Gastroesophageal sphincter (tissue), 3 donors: ENCODE results near the gene ZNF606.
"Not testable (repeated sequence)": the region's sequence is repeated elsewhere in the genome, so short reads cannot be mapped to it uniquely, and the experiment has no call there.

Experiments used
- CTCF ChIP-seq, 4 experiments: fragments of 200-600 bp in 2 of 4; fragments of 450-650 bp in 2 of 4; sonication (generic) in 1 of 4; IDR thresholded peaks; one replicate each; pipeline ENCODE4 v1.5.1; 2017 to 2019; ENCODE audit warnings: antibody characterized with exemption in 4 of 4, mild to moderate bottlenecking in 2 of 4, moderate library complexity in 2 of 4
- POLR2A ChIP-seq, 2 donors: fragments of 450-650 bp; IDR thresholded peaks; one replicate each; pipeline ENCODE4 v1.6.1; 2017; ENCODE audit warnings: antibody characterized with exemption in 2 of 2, mild to moderate bottlenecking in 2 of 2, moderate library complexity in 1 of 2
- POLR2AphosphoS5 ChIP-seq: sonication (generic); formaldehyde crosslinking; IDR thresholded peaks from one replicate; pipeline ENCODE4 v1.6.1; 2017; ENCODE audit warnings: antibody characterized with exemption

DNA sequence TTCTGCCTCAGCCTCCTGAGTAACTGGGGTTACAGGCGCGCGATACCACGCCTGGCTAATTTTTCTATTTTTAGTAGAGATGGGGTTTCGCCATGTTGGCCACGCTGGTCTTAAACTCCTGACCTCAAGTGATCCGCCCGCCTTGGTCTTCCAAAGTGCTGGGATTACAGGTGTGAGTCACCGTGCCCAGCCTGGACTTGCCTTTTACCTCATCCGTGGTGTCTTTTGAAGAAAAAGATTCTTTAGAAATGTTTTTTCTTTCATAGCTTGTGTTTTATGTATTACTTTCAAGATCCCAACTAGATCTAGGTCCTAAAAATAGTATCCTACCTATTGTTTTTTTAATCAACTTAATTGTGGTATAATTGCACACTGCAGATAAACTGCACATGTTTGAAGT, 6.3 kb upstream of the ZNF606 start:
- TF ChIP-seq POLR2A (IDR thresholded peaks at IDR 0.05); CTCF (IDR thresholded peaks at IDR 0.05); POLR2AphosphoS5: not testable (repeated sequence)
